NCI-H446 treated with DMSO at 0.1 percent for 48 hours (cell line): ENCODE data around the gene TEAD3.

Experiments
- DNase-seq: peaks from one replicate; lab custom pipeline; 2025; lab: John Stamatoyannopoulos, UW

The TEAD3 gene

DNA sequence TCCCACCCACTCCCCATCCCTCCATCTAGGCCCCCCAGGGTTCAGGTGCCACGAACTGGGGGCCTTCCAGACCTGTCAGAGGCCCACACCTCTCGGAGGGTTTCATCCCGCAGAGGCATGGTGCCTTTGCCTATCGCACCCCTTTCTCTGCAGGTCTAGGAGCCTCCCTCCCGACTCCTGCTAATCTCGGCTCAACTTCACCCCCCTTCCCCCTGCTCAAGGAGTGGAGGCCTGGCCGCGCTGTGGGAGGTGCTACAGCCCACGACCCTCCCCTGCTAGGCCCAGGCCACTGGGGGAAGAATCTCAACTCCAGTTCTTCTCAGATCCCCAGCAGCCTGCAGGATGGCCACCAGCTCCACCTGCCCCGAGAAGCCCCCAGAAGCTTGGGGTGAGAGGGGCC lies 15.9 kb upstream of the TEAD3 start, which contains the start of gene TULP1:
Gene TULP1, minus strand, starts transcription at position 157 of the 400 bp plus-strand sequence. Its CDS starts 38 bp downstream, at position 119.
- DNase-seq: no peak

DNA sequence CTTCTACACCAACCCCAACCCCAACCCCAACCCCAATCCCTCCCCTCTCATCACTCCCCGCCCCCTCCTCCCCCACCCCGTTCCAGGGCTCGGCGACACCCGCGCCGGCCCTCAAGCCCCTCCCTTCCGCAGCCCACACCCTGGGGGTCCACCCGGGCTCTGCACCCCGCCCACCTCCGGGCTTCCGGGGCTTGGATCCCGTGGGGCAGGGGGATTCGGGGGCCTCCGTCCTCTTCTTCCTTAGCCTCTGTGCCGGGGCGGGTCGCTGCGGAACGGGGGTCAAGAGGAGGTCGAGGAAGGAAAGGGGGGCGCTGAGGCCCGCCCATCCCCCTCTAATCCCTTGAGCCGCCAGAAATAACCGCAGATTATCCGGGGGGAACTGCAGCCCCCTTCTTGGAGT lies 15.1 kb upstream of the TEAD3 start:
- no peak for DNase-seq

DNA sequence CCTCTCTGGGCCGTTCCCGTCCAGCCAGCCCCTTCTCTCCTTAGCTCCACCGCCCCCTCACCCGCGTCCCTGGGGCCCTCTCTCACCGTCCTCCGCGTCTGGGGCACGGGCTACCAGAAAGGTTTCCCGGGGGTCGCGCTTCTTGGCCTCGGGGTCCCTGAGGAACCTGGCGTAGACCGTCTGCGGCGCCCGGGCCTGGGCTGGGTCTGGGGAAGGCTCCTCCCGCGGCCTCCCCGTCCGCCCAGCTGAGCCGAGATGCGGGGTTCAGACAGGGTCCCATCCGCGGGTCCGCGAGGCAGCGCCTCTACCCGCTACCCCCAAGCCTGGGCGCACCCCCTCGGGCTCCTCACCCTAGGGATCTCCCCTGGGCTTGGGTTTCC lies 14.7 kb upstream of the TEAD3 start:
- no peak for DNase-seq

DNA sequence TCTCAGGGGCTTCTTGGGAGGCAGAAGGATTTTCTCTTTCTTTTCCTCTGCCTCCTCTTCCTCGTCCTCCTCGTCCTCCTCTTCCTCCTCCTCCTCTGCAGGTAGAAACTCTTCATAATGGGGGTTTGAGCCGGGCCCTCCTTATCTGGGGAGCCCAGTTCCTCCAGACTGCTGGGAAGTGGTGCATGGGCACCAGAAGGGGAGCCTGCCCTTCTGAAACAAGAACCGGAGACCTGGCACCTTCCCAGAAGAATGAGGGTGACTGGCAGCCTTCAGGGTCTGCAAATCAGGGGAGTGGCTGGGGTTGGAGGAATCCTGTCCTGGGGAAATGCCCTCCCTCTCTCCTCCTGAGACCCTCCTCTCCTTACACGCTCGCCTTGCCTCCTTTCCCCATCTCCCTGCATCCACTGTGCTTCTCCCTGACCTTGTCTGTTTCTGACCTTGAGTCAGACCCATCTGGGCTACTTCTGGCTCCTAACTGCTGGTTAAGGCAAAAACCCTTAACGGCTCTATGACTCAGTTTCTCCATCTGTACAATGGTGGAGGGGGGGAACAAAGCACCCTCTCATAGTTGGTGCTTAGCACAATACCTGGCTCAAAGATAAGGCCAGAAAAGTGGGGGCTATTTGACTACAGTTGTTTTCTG lies 14.2 kb upstream of the TEAD3 start:
- DNase-seq: no peak

DNA sequence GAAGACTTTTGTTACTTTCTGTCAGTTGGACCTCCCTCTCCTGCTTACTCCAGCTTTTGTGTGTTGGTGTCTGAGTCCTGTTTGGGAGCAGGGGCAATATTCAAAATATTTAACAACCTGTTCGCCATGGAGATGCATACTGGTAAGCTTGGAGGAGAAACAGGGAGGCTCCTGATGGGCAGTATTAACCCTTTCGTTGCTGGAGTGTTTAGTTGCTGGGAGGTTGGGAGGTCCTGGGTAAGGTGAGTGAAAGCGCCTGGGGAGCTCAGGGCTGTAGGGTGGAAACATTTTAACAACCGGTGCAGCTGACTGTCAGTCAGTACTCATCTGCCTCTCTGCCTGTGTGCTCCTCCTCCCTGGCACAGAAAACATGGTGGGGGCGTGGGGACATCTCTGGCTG lies 11.7 kb upstream of the TEAD3 start:
- DNase-seq: no peak

DNA sequence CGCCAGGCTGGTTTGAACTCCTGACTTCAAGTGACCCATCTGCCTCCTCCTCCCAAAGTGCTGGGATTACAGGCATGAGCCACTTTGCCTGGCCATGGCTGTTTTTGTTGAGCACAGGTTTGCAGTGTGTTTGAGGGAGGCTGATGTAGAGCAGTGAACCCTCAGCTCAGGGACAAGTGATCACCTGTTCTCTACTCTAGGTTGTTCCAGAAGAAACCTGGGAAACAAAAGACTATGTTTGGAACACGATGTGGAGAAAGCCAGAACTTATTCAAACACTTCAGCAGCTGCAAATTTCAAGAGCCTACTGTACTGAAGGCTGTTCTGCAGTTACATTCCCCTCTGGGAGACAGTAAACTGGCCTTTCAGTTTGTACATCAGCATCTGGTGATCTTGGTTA lies 11.1 kb upstream of the TEAD3 start:
- DNase-seq: no peak

DNA sequence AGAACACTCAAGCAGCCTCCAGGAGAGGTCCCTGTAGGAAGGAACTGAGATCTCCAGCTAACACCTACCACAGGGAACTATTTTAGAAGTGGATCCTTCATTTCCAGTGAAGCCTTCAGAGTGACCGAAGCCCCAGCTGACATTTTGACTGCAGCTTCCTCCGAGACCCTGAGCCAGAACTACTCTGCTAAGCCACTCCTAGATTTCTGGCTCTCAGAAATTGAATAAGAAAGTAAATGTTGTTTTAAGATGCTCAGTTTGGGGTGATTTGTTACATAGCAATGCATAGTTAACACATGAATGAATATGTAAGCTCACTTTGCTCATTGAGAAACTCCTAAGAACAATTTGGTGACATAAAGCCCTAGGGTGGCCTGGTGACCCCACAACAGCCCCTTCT lies 10.3 kb upstream of the TEAD3 start:
- DNase-seq: no peak

DNA sequence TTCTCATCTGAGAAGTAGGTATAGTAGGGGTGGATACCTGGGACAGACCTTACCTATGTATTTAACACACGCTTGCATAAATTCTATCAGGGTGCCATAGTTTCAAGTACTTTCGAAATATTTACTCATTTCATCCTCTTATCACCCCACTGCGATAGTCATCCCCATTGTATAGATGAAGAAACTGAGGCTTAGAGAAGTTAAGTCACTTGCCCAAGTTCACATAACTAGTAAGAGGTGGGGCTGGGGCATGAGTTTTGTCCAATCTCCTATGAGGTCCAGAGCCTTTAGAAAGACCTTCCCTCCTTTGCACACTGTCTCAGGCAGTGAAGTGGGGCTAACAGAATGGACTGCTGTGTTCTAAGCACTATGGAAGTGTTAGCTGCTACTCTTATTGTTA lies 9.7 kb upstream of the TEAD3 start:
- DNase-seq: no peak

DNA sequence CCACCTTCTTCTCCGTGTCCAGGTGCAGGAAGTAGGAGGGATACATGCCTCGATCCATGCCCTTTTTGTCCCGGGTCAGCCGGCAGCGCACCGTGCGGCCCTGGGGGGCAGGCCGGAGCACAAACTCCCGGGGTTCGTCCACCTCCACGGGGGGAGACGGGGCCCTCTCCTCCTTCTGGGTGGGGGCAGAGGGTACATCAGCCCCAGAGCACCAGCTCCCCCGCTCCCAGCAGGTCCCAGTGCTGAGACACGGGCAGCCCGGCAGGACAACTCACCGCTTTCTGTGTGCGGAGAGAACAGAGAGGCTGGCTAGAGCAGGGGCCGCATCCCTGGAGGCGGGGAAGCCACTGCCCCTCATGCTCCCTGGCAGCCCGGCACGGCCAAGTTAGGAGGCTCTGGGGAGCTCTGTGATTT lies 9.1 kb upstream of the TEAD3 start:
- DNase-seq: no peak

DNA sequence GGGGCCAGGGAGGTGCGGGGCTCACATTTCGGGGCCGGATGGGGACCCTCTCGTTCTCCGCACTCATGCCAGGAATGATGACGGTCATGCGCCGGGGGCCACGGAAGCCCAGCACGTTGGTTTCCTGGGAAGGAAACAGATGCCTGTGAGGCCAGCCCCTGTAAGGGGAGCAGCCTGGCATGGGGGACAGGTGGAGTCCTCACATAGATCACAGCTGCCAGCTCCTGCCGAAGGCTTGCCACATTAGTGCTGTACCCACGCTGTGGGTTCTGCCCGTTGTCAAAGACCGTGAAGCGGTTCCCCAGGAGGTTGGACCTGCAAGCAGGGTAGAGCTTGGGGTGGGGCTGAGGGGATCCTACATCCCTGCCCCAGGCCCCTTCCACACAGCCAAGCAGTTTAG lies 6.7 kb upstream of the TEAD3 start:
- no peak for DNase-seq

DNA sequence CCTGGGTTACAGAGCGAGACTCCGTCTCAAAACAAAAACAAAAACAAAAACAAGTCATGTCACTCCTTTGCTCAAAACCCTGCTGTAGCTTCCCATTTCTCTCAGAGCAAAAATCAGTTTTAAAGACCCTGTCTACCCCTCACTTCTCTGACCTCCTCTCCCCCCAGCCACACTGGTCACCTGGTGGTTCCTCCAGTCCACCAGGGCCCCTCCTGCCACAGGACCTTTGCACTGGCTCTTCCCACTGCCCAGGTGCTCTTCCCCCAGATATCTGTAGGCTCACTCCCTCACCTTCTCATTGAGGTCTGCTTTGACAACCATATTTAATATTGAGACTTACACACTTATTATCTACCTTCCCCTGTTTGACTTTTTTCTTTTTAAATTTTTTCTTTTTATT lies 4.9 kb upstream of the TEAD3 start:
- no peak for DNase-seq

DNA sequence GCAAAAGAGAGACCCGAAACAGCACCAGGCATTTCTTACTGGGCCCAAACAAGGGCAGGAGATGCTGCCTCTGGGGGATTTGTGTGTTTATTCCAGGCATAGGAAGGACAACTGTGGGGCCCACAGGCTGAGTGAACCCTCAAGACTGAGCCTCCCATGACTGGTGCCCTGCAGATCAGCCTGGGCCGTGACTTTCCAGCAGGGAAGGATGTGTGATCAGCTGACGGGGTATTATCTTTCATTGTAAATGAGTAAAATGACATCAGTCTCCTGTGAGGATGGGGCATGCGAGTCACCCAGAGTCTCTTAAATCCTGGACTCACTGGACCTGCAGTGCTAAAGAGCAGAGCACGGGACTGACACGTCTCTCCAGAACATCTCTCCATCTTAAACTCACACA lies 3.9 kb upstream of the TEAD3 start:
- DNase-seq: no peak

DNA sequence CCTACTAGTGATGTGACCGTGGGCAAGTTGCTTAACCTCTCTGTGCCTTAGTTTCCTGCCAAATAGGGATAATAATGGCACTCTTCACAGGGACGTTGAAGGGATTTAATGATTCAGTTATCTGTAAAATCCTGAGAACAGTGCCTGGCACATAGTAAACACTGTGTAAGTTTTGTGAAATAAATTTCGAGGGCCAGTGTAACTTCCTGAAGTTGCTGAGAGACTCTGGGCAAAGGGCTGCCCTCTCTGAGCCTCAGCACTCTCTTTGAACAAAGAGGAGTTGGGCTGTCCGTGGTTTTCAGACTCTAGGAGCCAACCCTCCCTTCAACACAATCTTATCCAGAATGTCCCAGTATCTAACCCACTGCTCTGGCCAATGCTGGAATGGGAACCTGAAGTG lies 2.5 kb upstream of the TEAD3 start:
- no peak for DNase-seq

DNA sequence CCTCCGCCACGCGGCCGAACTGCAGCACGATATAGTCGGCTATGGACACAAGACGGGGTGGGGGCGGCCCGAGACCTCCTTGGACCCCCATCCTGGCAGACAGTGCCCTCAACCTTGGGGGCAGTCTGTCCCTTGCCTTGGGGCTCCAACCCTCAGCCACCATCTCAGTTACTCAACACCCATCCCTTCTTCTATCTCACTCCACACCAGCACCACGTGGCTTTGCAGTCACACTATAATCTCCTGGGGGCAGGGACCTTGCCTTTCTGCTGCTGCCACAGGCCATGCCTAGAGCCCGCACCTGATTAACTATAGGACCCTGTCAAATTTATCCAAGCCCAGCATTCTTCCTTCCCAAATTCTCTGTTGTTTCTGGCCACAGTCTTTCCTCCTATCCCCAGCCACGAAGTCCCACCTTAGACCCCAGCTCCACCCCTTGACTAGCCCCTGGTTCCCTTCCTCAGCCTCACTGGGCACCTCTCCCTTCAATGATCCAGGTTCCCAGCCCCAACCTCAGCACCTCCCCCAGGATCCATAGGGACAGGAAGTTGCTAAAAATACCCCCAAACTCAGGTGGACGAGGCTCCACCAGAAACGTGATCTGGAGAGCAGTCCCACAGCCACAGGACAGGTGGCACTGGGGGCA lies 1.7 kb upstream of the TEAD3 start:
- DNase-seq: no peak

DNA sequence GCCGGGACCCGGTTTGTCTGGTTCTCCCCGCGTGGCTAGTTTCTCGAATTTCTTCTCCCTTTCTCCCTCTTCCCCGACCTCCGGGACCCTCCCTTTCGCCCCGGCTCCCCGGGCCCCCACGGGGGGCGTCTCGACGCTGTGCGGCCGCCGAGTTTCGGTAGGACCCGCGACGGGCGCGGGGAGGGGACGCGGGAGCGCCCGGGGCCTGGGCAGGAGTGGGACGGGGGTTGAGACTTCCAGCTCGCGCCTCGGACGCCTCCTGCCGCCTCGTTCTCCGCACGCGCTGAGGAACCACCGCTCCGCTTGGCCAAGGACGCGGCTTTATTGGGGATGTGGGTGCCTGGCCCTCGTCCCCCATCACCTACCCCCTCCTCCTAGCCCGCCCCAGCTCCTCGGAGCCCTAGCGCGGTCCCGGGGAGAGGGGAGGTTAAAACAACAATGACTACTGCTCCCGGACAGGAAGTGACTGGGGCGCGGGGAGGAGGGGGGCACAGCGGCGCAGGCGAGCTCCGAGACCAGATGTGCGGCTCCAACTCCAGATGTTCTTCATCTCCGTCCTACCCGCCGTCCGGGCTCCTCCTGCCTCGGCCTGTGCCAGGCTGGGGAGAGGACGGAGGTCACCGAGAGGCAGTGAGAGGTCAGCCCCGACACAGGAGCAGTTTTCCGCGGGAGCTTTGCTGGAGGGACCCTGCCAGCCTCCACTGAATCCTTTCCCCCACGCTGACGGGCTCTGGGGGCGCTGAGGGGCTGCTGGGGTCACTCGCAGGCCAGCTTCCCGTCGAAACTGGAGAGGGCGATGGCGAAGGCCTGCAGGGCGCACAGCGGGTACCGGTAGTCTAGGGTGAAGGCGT lies 917 bp upstream of the TEAD3 start:
- DNase-seq: no peak

DNA sequence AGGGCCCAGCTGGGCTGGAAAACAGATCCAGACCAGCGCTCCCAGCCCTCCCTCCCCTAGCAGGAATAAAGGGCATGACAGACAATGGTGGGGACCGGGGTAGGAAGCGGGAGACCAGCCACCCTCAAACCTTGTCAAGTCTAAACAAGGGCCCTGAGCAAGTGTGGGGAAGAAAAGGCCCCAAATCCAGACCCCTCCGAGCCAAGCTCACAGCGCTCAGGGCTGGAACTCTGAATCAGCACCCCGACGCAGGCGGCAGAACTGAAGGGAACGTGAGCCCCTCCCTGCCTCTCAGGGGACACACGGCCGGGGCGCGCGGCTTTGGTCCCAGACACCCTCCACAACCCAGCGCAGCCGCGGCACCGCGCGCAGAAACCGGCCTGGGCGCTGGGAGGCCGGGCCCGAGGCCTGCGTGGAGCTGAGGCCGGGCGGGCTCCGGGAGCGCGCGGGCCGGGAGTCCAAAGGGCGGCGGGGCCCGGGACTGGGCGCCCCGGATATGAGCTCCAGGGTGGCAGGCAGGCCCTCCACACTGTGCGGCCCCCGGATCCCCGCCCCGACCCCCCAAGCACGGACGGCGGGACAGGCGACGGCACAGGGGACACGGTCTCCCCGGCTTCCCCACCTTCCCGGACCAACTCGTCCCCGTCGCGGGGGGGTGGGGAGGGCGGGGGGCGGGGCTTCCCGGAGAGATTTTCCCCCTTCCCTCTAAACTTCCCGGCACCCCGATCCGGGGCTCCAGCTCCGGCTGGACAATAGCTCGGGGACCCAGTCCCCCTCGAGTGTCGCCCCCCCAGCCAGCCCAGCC lies 641 bp downstream of the TEAD3 start:
- no peak for DNase-seq

DNA sequence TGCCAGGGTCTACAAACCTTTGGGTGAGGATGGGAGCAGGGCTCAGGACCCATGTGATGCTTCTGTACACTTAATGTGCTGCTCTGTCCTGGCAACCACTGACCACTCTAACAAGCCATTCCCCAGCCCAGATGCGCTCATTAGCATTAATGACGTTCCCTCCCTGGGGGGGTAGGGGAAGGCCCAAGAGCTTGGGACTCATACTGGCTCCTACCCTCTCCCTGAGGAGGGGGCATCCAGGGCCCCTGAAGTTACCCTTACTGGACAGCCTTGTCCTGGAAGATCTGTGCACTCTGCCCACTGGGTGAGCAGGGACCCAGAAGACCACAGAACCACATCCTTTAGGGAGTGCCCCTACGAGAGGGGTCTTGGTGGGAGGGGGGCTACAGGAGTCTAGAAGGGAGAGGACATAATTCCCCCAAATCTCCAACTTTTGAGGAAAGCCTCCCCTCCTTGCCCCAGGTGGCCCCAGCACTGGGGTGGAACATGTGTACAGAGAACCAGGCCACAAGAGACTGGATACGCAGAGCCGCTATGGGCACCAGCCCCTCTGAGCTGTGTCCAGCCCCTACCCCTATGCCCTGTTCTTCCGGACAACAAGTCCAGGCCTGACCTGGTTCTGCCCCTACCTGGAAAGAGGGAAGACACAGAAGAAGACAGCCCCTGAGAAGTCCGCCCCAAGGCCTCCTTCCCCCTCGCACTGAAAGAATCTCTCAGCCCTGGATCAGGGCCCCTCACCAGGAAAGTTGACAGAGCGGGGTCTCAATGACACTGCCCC lies 1.4 kb downstream of the TEAD3 start:
- no peak for DNase-seq

DNA sequence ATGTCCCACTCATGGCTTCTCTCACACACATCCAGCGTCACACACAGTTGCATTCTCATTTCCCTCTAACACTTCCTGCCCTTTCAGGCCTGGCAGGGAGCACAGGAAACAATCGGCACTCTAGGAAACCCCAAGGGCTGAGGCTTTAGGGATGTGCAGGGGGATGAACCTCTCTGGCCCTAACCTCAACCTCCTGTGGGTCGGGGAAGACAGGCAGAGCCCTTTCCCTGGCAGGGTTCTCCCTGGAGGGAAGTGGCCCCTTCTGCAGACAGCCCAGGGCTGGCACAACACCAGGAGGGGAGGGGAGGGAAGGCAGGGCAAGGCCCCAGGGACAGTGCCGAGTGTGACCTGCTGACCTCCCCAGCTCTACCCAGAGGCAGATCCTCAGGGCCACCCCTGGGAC lies 2.7 kb downstream of the TEAD3 start:
- no peak for DNase-seq

DNA sequence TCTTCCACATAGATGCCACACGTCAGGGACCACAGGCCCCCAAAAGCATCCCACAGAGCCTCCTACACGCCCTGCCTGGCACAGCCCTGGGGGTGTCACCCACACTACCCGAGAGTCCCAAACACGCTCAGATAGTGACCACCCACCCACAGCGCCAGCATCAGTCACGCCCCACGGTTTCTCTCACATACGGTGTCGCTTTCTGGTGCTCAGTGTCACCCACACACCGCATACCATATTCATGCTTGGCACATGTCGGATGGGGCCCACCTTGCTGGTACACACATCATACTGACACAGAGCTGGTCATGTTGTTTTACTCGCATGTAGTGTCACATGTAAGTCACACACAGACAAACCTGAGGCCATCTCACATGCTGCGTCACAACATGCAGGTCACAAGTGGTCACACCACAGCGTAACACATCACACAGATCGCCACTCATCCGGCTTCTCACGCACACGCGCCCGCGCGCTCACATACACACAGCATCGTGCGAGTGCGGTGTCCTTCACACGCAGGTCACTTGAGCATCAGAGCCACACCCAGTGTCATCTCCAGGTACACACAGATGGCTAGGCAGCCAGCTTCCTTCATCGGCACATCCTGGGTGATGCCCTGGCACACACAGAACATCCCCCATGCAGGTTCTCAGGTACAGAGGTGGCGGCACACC lies 3.4 kb downstream of the TEAD3 start:
- no peak for DNase-seq

DNA sequence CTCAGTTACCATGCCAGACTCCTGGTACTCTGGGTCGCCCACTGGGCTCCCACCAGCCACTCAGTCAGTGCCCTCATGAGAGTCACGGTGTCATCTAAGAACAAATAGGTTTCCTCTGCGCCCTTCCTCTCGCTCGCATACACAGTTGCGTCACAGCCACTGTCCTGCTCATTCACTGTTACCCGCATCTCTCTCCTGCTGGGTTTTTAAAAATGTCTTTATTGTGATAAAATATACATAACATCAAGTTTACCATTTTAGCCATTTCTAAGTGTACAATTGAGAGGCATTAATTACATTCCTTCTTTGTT lies 4.0 kb downstream of the TEAD3 start:
- DNase-seq: no peak

DNA sequence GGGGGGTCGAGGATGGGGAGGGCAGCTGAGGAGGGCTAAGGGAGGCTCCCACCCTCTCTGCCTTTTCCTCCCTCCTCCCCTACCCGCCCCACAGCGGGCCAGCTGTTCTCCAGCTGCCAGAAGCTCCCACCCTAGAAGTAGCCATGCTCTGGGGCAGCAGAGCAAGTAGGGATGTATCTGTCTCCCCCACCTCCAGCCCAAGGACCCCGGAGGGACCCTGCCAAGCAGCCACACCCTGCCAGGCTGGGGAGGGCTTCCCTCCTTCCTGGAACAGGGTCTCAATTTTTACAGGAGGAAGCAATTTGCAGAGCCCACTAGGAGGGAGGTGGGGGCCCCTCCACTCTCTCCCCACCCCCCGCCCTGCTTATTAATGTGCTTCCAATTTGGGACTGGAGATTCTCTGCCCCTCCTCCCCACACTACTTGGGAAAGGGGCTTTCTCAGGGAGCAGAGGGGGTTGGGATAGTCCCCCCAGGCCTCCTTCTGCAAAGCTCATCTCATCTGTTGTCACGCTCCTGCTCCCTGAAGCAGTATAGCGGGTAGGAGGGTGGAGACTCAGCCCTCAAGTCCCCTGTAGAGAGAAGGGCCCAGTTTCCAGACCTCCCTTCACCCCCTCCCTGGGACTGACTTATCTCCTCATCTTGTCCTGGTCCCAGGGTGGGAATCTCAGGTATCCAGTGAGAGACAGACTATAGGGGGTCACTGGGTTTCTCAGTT lies 4.5 kb downstream of the TEAD3 start:
- no peak for DNase-seq
